Measurements from ENCODE around the gene DDX41. TPM values are rescaled to one million over a fixed set of nuclear protein-coding genes. Genes with fewer than 3 reads are reported as not detected.

Gene DDX41
- total RNA-seq, 2 experiments from 2014 or later: 49.6 to 49.7 TPM

DNA sequence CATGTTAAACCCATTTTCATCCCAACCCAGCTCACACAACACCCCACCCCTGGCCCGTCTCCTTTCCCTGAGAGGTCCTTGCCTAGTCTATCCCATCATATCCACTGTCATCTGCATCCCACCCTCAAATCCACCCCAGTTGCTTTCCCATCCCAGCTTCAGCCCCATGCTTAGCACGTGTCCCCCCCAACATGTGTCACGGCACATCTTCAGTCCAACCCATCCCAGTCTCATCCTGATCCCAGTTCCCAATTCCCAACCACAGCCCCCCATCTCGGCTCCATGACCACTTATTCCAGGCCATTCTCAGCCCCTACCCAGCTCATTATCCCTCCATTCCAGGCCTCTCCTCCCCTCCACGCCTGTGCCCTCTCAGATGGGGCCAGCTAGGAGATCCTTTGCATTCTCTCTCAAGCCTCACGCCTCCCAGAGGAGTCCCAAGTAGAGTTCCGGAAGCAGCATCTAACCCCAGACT is 42.7 kb downstream of the DDX41 start:
- TF ChIP-seq, protein P1, sequence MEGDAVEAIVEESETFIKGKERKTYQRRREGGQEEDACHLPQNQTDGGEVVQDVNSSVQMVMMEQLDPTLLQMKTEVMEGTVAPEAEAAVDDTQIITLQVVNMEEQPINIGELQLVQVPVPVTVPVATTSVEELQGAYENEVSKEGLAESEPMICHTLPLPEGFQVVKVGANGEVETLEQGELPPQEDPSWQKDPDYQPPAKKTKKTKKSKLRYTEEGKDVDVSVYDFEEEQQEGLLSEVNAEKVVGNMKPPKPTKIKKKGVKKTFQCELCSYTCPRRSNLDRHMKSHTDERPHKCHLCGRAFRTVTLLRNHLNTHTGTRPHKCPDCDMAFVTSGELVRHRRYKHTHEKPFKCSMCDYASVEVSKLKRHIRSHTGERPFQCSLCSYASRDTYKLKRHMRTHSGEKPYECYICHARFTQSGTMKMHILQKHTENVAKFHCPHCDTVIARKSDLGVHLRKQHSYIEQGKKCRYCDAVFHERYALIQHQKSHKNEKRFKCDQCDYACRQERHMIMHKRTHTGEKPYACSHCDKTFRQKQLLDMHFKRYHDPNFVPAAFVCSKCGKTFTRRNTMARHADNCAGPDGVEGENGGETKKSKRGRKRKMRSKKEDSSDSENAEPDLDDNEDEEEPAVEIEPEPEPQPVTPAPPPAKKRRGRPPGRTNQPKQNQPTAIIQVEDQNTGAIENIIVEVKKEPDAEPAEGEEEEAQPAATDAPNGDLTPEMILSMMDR (IDR thresholded peaks at IDR 0.05): no peak
- no peak for DNase-seq
- CTCF ChIA-PET: no interaction called here
- H3K9me3 ChIP-seq (ENCODE audit: control insufficient read depth in 1 of 2, insufficient read depth in 1 of 2, low read length in 2 of 2): no peaks in the 10 kb centered on the region
- peaks cover 27% of the 10 kb centered on the region for H3K4me1 Mint-ChIP-seq (ENCODE audit: low read depth)
- POLR2A ChIA-PET: no interaction called here
- peaks cover 6% of the 10 kb centered on the region for H3K27me3 Mint-ChIP-seq
- no peak overlapping the region for H3K4me3 ChIP-seq (ENCODE audit: low read length)
- H3K27ac ChIP-seq (ENCODE audit: low read depth in 1 of 2, low read length in 2 of 2): no peak overlapping the region
- intact Hi-C loops (cut with DNase I, micrococcal nuclease): loop anchor here in 1 of 2 experiments (2.0 kb wide), 1 partner anchor 23 kb away; the partner anchor contains the start of gene PDLIM7
- H3K9me3 Mint-ChIP-seq: no peaks in the 10 kb centered on the region
- no peak for ATAC-seq (ENCODE audit: poor library complexity)
- no peaks in the 10 kb centered on the region for H3K36me3 Mint-ChIP-seq (ENCODE audit: low read depth)
- H3K27ac Mint-ChIP-seq: peak overlapping the region; percentile 64
- peaks cover 0 to 5% of the 10 kb centered on the region in 2 experiments for H3K27me3 ChIP-seq (ENCODE audit: control insufficient read depth in 1 of 2, insufficient read depth in 2 of 2, low read length in 2 of 2)
- no peaks in the 10 kb centered on the region for H3K36me3 ChIP-seq (ENCODE audit: insufficient read depth, low read length)
- peaks cover 41% of the 10 kb centered on the region for H3K4me1 ChIP-seq (ENCODE audit: insufficient read depth, low read length)
- peak overlapping the region; percentile 90 for H3K4me3 Mint-ChIP-seq

- peaks cover 0 to 5% of the 10 kb centered on the region in 2 experiments for H3K27me3 ChIP-seq (ENCODE audit: control insufficient read depth in 1 of 2, insufficient read depth in 2 of 2, low read length in 2 of 2)
- ATAC-seq (ENCODE audit: poor library complexity) (peak; percentile 61), DNase-seq (peak in 3 of 14 experiments; percentile 33 to 41 (median 40))
- peak within 1 kb of the TSS; percentile 64 for H3K27ac Mint-ChIP-seq
- peaks cover 22% of the 10 kb centered on the region for H3K4me1 Mint-ChIP-seq (ENCODE audit: low read depth)
- no peak within 1 kb of the TSS for H3K27ac ChIP-seq (ENCODE audit: low read depth in 1 of 2, low read length in 2 of 2)
- CTCF ChIA-PET: interaction anchor here (1.0 kb wide), 1 partner anchor 18 kb away, joined by 5 read pairs; no protein-coding TSS in a partner anchor
- TF ChIP-seq, protein P1 (IDR thresholded peaks at IDR 0.05): no peak
- intact Hi-C loops (cut with DNase I, micrococcal nuclease): loop anchor here in 1 of 2 experiments (2.0 kb wide), 1 partner anchor 23 kb away; the partner anchor contains the start of gene PDLIM7
- peaks cover 6% of the 10 kb centered on the region for H3K27me3 Mint-ChIP-seq
- H3K9me3 ChIP-seq (ENCODE audit: control insufficient read depth in 1 of 2, insufficient read depth in 1 of 2, low read length in 2 of 2): no peaks in the 10 kb centered on the region
- no peaks in the 10 kb centered on the region for H3K36me3 Mint-ChIP-seq (ENCODE audit: low read depth)
- H3K4me3 ChIP-seq (ENCODE audit: low read length): peak within 1 kb of the TSS; percentile 45
- POLR2A ChIA-PET: interaction anchor here (1.1 to 1.2 kb wide), 2 partner anchors 71 to 83 kb away, joined by 3 to 5 read pairs; no protein-coding TSS in a partner anchor
- H3K9me3 Mint-ChIP-seq: no peaks in the 10 kb centered on the region
- peaks cover 35% of the 10 kb centered on the region for H3K4me1 ChIP-seq (ENCODE audit: insufficient read depth, low read length)
- no peaks in the 10 kb centered on the region for H3K36me3 ChIP-seq (ENCODE audit: insufficient read depth, low read length)
- peak within 1 kb of the TSS; percentile 90 for H3K4me3 Mint-ChIP-seq
Observed at GRCh38 chr5:177473443-177474001, 43.2 kb downstream of the DDX41 start, which contains the start of gene DBN1. DBN1 (minus strand) TSS chr5:177473634; CDS start chr5:177473521, 113 bp downstream.

DNA sequence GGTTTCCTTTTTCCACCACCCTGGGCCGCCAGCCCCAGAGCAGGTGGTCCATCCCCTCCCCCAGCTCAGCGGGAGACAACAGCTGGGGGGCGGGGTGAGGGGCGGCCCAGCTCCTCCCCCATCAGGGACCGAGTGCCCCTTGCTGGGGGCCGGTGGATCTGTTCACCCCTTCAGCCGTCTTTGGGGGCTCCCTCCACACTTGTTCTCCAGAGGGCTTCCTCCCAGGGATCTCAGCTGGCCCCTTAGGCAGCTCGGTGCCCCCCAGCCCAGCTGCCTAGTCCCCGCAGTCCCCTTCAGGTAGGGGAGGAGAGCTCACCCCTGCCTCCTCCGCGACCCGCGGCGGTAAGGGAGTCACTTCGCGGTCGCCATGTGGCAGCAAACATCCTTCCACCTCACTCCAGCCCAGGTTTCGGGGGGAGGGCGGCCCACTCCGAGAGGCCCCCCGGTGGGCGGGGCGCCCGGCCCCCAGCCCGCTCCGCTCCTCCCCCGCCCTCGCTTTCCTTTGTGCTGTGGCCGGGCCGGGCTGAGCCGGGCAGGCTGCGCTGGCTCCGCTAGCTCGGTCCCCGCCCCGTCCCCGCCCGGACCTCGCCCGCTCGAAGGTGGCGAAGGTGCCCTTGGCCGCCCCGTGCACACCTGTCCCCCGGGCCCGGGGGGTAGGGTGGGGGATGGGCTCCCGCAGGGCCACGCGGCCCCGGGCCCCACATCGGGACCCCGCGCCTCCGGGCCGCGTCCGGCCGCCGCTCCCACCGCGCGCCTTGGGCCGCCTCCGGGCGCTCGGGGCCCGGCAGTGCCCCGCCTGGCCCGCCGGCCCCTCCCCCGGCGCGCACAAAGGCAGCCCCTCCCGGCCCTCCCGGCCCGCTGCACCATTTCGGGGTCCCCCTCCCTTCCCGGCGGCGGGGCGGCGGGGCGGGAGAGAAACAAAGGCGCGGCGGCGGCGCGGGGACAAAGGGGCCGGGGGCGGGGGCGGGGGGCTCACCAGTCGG is 44.0 kb downstream of the DDX41 start:
- Histone ChIP-seq H3K4me3 (ENCODE audit: low read length) (peak overlapping the region; percentile 45), H3K36me3 (ENCODE audit: insufficient read depth, low read length) (no peaks in the 10 kb centered on the region), H3K4me1 (ENCODE audit: insufficient read depth, low read length) (peaks cover 31% of the 10 kb centered on the region), H3K9me3 (ENCODE audit: control insufficient read depth in 1 of 2, insufficient read depth in 1 of 2, low read length in 2 of 2) (no peaks in the 10 kb centered on the region), H3K27me3 (ENCODE audit: control insufficient read depth in 1 of 2, insufficient read depth in 2 of 2, low read length in 2 of 2) (peaks cover 0 to 5% of the 10 kb centered on the region in 2 experiments), H3K27ac (ENCODE audit: low read depth in 1 of 2, low read length in 2 of 2) (no peak overlapping the region)
- Mint-ChIP-seq H3K4me3 (peak overlapping the region; percentile 78), H3K27ac (no peak overlapping the region), H3K27me3 (peaks cover 6% of the 10 kb centered on the region), H3K4me1 (ENCODE audit: low read depth) (peaks cover 22% of the 10 kb centered on the region), H3K9me3 (no peaks in the 10 kb centered on the region), H3K36me3 (ENCODE audit: low read depth) (no peaks in the 10 kb centered on the region)
- intact Hi-C loops (cut with DNase I, micrococcal nuclease): no loop called here
- CTCF ChIA-PET: interaction anchor here (0.9 to 1.4 kb wide), 5 partner anchors 16 to 68 kb away, joined by 3 to 5 read pairs (median 4); no protein-coding TSS in a partner anchor
- DNase-seq (peak in 9 of 14 experiments; percentile 19 to 66 (median 47)), ATAC-seq (ENCODE audit: poor library complexity) (peak; percentile 50)
- TF ChIP-seq, protein P1 (IDR thresholded peaks at IDR 0.05): no peak
- POLR2A ChIA-PET: interaction anchor here (0.9 to 1.7 kb wide), 6 partner anchors 17 to 82 kb away, joined by 3 to 6 read pairs (median 4); partner anchors contain the start of genes GRK6 and PDLIM7
